HAP-1 (cell line): ENCODE data around the gene C3orf70.
A peak's percentile ranks its signal among the peaks of the same experiment; 100 is the strongest.

Source experiments
- DNase-seq, 2 experiments: peaks; one replicate each; pipeline ENCODE4 v3.0.0-alpha.2; 2016 to 2020; ENCODE audit warnings: low spot score in 2 of 2
- H3K27me3 ChIP-seq: fragments of 250-450 bp; sonication (Bioruptor Pico); 2 replicates; pipeline ENCODE4 v1.5.1; 2020; ENCODE audit warnings: low read depth, mild to moderate bottlenecking, moderate library complexity
- H3K36me3 ChIP-seq: fragments of 250-450 bp; sonication (Bioruptor Pico); replicated peaks from 2 replicates; pipeline ENCODE4 v1.5.1; 2020; ENCODE audit warnings: mild to moderate bottlenecking
- H3K4me1 ChIP-seq: fragments of 250-450 bp; sonication (Bioruptor Pico); 2 replicates; pipeline ENCODE4 v1.5.1; 2020; ENCODE audit warnings: mild to moderate bottlenecking
- H3K4me3 ChIP-seq: fragments of 250-450 bp; sonication (Bioruptor Pico); 2 replicates; pipeline ENCODE4 v1.5.1; 2020; ENCODE audit warnings: mild to moderate bottlenecking, moderate library complexity
- H3K9me3 ChIP-seq: fragments of 250-450 bp; sonication (Bioruptor Pico); 2 replicates; pipeline ENCODE4 v1.5.1; 2020; ENCODE audit warnings: mild to moderate bottlenecking, moderate library complexity
- in situ Hi-C: fragments of 300-500 bp; cut with MboI; formaldehyde crosslinking; loops from 3 replicates; pipeline ENCODE4 v1.14.3; 2020; ENCODE audit warnings: low sequenced_read_pairs, inconsistent platforms, mixed read lengths

The C3orf70 gene

GRCh38 chr3:185089343-185089742 lies 63.5 kb downstream of the C3orf70 start:
- Histone ChIP-seq H3K27me3 (no peaks in the 10 kb centered on the region; the same call in 1 of the 2 replicates), H3K4me1 (no peaks in the 10 kb centered on the region), H3K36me3 (no peaks in the 10 kb centered on the region), H3K4me3 (no peak overlapping the region), H3K9me3 (no peaks in the 10 kb centered on the region)
- no peak for DNase-seq
- in situ Hi-C loops = no loop called here

GRCh38 chr3:185087419-185087818 lies 65.4 kb downstream of the C3orf70 start:
- in situ Hi-C loops = no loop called here
- DNase-seq = no peak

GRCh38 chr3:185084901-185085300 lies 68.0 kb downstream of the C3orf70 start:
- in situ Hi-C loops = no loop called here
- Histone ChIP-seq H3K4me3 (no peak overlapping the region), H3K27me3 (no peaks in the 10 kb centered on the region; the same call in 1 of the 2 replicates), H3K9me3 (no peaks in the 10 kb centered on the region), H3K4me1 (no peaks in the 10 kb centered on the region), H3K36me3 (no peaks in the 10 kb centered on the region)
- DNase-seq = no peak

More at GRCh38 chr3:185087419-185087818, 65.4 kb downstream of the C3orf70 start:
- Histone ChIP-seq H3K36me3 (no peaks in the 10 kb centered on the region), H3K4me1 (no peaks in the 10 kb centered on the region), H3K4me3 (no peak overlapping the region), H3K27me3 (no peaks in the 10 kb centered on the region; the same call in 1 of the 2 replicates), H3K9me3 (no peaks in the 10 kb centered on the region)

- no peak for DNase-seq
- H3K27me3 ChIP-seq = no peaks in the 10 kb centered on the region; the same call in 1 of the 2 replicates
- no peaks in the 10 kb centered on the region for H3K4me1 ChIP-seq
- H3K4me3 ChIP-seq = no peak overlapping the region
- H3K36me3 ChIP-seq = no peaks in the 10 kb centered on the region
- in situ Hi-C loops = no loop called here
- no peaks in the 10 kb centered on the region for H3K9me3 ChIP-seq
Observed at GRCh38 chr3:185084402-185084801, 68.5 kb downstream of the C3orf70 start.

GRCh38 chr3:185082829-185083228 lies 70.0 kb downstream of the C3orf70 start:
- H3K27me3 ChIP-seq = no peaks in the 10 kb centered on the region
- in situ Hi-C loops = no loop called here
- no peaks in the 10 kb centered on the region for H3K36me3 ChIP-seq
- H3K4me1 ChIP-seq = no peaks in the 10 kb centered on the region
- no peak for DNase-seq
- no peak overlapping the region for H3K4me3 ChIP-seq
- no peaks in the 10 kb centered on the region for H3K9me3 ChIP-seq

- no peaks in the 10 kb centered on the region for H3K4me1 ChIP-seq
- in situ Hi-C loops = no loop called here
- H3K4me3 ChIP-seq = no peak overlapping the region
- no peaks in the 10 kb centered on the region for H3K36me3 ChIP-seq
- DNase-seq = no peak
- H3K27me3 ChIP-seq = no peaks in the 10 kb centered on the region
- no peaks in the 10 kb centered on the region for H3K9me3 ChIP-seq
Observed at GRCh38 chr3:185082149-185082548, 70.7 kb downstream of the C3orf70 start.

GRCh38 chr3:185081521-185081920 lies 71.3 kb downstream of the C3orf70 start:
- Histone ChIP-seq H3K4me3 (no peak overlapping the region), H3K36me3 (no peaks in the 10 kb centered on the region), H3K9me3 (no peaks in the 10 kb centered on the region), H3K27me3 (no peaks in the 10 kb centered on the region), H3K4me1 (no peaks in the 10 kb centered on the region)
- no peak for DNase-seq
- in situ Hi-C loops = no loop called here

GRCh38 chr3:185079625-185080024 lies 73.2 kb downstream of the C3orf70 start:
- in situ Hi-C loops = no loop called here
- Histone ChIP-seq H3K4me3 (no peak overlapping the region), H3K9me3 (no peaks in the 10 kb centered on the region), H3K27me3 (no peaks in the 10 kb centered on the region), H3K4me1 (no peaks in the 10 kb centered on the region), H3K36me3 (no peaks in the 10 kb centered on the region)
- DNase-seq = no peak

- in situ Hi-C loops = no loop called here
- no peak for DNase-seq
Observed at GRCh38 chr3:185076219-185076618, 76.6 kb downstream of the C3orf70 start.

GRCh38 chr3:185075547-185075946 lies 77.3 kb downstream of the C3orf70 start:
- no peaks in the 10 kb centered on the region for H3K27me3 ChIP-seq
- in situ Hi-C loops = no loop called here
- no peak for DNase-seq
- no peak overlapping the region for H3K4me3 ChIP-seq
- H3K4me1 ChIP-seq = no peaks in the 10 kb centered on the region
- H3K9me3 ChIP-seq = no peaks in the 10 kb centered on the region
- no peaks in the 10 kb centered on the region for H3K36me3 ChIP-seq

More at GRCh38 chr3:185076219-185076618, 76.6 kb downstream of the C3orf70 start:
- Histone ChIP-seq H3K4me3 (no peak overlapping the region), H3K4me1 (no peaks in the 10 kb centered on the region), H3K36me3 (no peaks in the 10 kb centered on the region), H3K9me3 (no peaks in the 10 kb centered on the region), H3K27me3 (no peaks in the 10 kb centered on the region)

- H3K9me3 ChIP-seq = no peaks in the 10 kb centered on the region
- DNase-seq = no peak
- no peaks in the 10 kb centered on the region for H3K36me3 ChIP-seq
- H3K4me1 ChIP-seq = no peaks in the 10 kb centered on the region
- no peak overlapping the region for H3K4me3 ChIP-seq
- in situ Hi-C loops = no loop called here
- no peaks in the 10 kb centered on the region for H3K27me3 ChIP-seq
Observed at GRCh38 chr3:185071287-185071800, 81.5 kb downstream of the C3orf70 start.

GRCh38 chr3:185070491-185071286 lies 82.2 kb downstream of the C3orf70 start:
- no peaks in the 10 kb centered on the region for H3K27me3 ChIP-seq
- no peak for DNase-seq
- H3K36me3 ChIP-seq = no peaks in the 10 kb centered on the region
- in situ Hi-C loops = no loop called here
- H3K9me3 ChIP-seq = no peaks in the 10 kb centered on the region
- H3K4me1 ChIP-seq = no peaks in the 10 kb centered on the region
- H3K4me3 ChIP-seq = no peak overlapping the region

- in situ Hi-C loops = no loop called here
- Histone ChIP-seq H3K4me1 (no peaks in the 10 kb centered on the region), H3K27me3 (no peaks in the 10 kb centered on the region), H3K4me3 (no peak overlapping the region), H3K36me3 (no peaks in the 10 kb centered on the region), H3K9me3 (no peaks in the 10 kb centered on the region)
- peak in 1 of 2 experiments; percentile 38 for DNase-seq
Observed at GRCh38 chr3:185069037-185070030, 83.5 kb downstream of the C3orf70 start.
